ENCODE measurements around the gene NETO2. TPM values are rescaled to one million over a fixed set of nuclear protein-coding genes. Genes with fewer than 3 reads are reported as not detected.

NETO2 gene
- total RNA-seq, 1 experiment from 2014 or later, result 28.6 TPM

- no peak overlapping the region for H2AFZ ChIP-seq (ENCODE audit: low read length)
Measured at GRCh38 chr16:47175152-47175551, 31.4 kb upstream of the NETO2 start.

More at GRCh38 chr16:47175152-47175551, 31.4 kb upstream of the NETO2 start:
- H3K27me3 ChIP-seq (ENCODE audit: insufficient read depth, low read length), result no peaks in the 10 kb centered on the region
- no peaks in the 10 kb centered on the region for H3K9me3 ChIP-seq (ENCODE audit: control insufficient read depth, low read depth, low read length)
- H2AK5ac ChIP-seq (ENCODE audit: insufficient read length, low read length), result no peak overlapping the region
- H3K36me3 Mint-ChIP-seq (ENCODE audit: insufficient read depth in 1 of 3, low read depth in 3 of 3), result peaks cover 5 to 7% (median 6%) of the 10 kb centered on the region in 3 experiments; a peak in 6 of 7 replicates
- H3K79me1 ChIP-seq (ENCODE audit: insufficient read depth, low read depth, low read length, poor library complexity, severe bottlenecking), result no peaks in the 10 kb centered on the region
- H3K4ac ChIP-seq (ENCODE audit: low read depth, low read length), result no peak overlapping the region
- H4K91ac ChIP-seq (ENCODE audit: insufficient read length, low read depth, low read length), result no peak overlapping the region
- H3K9ac ChIP-seq (ENCODE audit: extremely low read depth, insufficient read length, low read length), result no peak overlapping the region
- H3K27ac Mint-ChIP-seq, result no peak overlapping the region
- H4K20me1 ChIP-seq (ENCODE audit: control insufficient read depth, insufficient read depth, insufficient read length), result no peaks in the 10 kb centered on the region
- no peak overlapping the region for H2BK20ac ChIP-seq (ENCODE audit: low read depth, low read length, poor library complexity, severe bottlenecking)
- H3K79me2 ChIP-seq (ENCODE audit: insufficient read depth, low read length), result no peaks in the 10 kb centered on the region
- no peak for TF ChIP-seq CTCF (conservative IDR thresholded peaks at IDR 0.05)
- no peaks in the 10 kb centered on the region for H3K27me3 Mint-ChIP-seq (ENCODE audit: low read depth)
- H3K56ac ChIP-seq (ENCODE audit: insufficient read length, low read depth, low read length), result no peak overlapping the region
- no peak overlapping the region for H2BK120ac ChIP-seq (ENCODE audit: low read depth, low read length, poor library complexity, severe bottlenecking)
- H3K27ac ChIP-seq (ENCODE audit: insufficient read length, low read depth, low read length), result no peak overlapping the region
- H3K14ac ChIP-seq (ENCODE audit: insufficient read depth, low read length), result no peak overlapping the region
- no peaks in the 10 kb centered on the region for H3K4me1 ChIP-seq (ENCODE audit: insufficient read depth, low read length)
- H3K23ac ChIP-seq (ENCODE audit: insufficient read length, low read depth, low read length), result no peak overlapping the region
- H3T11ph ChIP-seq (ENCODE audit: low read length), result no peak overlapping the region
- H3K18ac ChIP-seq (ENCODE audit: insufficient read length, low read depth, low read length), result no peak overlapping the region
- no peak overlapping the region for H3K4me3 Mint-ChIP-seq
- H2BK12ac ChIP-seq (ENCODE audit: insufficient read length, low read depth, low read length), result no peak overlapping the region
- no peak overlapping the region for H4K8ac ChIP-seq (replicated peaks; ENCODE audit: insufficient read length, low read depth, low read length)
- no peaks in the 10 kb centered on the region for H3K23me2 ChIP-seq (ENCODE audit: insufficient read length, low read depth, low read length, poor library complexity, severe bottlenecking)
- no peak overlapping the region for H3K4me2 ChIP-seq (ENCODE audit: insufficient read depth, insufficient read length, low read length)
- no peak overlapping the region for H2BK15ac ChIP-seq (ENCODE audit: low read depth, low read length)
- no peaks in the 10 kb centered on the region for H3K4me1 Mint-ChIP-seq
- H2BK5ac ChIP-seq (ENCODE audit: insufficient read length, low read length), result no peak overlapping the region
- no peak for DNase-seq
- no peak overlapping the region for H4K5ac ChIP-seq (ENCODE audit: insufficient read length, low read depth, low read length)
- peaks cover 5 to 6% of the 10 kb centered on the region in 2 experiments for H3K9me3 Mint-ChIP-seq

Measured in H9 (cell line).